Measurements from ENCODE around the gene STAMBP. TPM values are rescaled to one million over a fixed set of nuclear protein-coding genes. Genes with fewer than 3 reads are reported as not detected.

Gene STAMBP
- total and polyA plus RNA-seq, 2 of the 13 experiments (the other 11 are each of a cell fraction or from before 2014, with no cell fraction given) = 49.6 to 53.2 TPM

- TF ChIP-seq, protein P1, sequence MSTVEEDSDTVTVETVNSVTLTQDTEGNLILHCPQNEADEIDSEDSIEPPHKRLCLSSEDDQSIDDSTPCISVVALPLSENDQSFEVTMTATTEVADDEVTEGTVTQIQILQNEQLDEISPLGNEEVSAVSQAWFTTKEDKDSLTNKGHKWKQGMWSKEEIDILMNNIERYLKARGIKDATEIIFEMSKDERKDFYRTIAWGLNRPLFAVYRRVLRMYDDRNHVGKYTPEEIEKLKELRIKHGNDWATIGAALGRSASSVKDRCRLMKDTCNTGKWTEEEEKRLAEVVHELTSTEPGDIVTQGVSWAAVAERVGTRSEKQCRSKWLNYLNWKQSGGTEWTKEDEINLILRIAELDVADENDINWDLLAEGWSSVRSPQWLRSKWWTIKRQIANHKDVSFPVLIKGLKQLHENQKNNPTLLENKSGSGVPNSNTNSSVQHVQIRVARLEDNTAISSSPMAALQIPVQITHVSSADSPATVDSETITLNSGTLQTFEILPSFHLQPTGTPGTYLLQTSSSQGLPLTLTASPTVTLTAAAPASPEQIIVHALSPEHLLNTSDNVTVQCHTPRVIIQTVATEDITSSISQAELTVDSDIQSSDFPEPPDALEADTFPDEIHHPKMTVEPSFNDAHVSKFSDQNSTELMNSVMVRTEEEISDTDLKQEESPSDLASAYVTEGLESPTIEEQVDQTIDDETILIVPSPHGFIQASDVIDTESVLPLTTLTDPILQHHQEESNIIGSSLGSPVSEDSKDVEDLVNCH (CRISPR knock-in tag; IDR thresholded peaks at IDR 0.05) = no peak
- TF ChIP-seq ZNF230 (CRISPR knock-in tag; IDR thresholded peaks at IDR 0.05) (peak; percentile 97), MYC (CRISPR knock-in tag; IDR thresholded peaks at IDR 0.05; ENCODE audit: borderline replicate concordance) (peak; percentile 91), ZNF253 (CRISPR knock-in tag; IDR thresholded peaks at IDR 0.05; ENCODE audit: borderline replicate concordance) (peak; percentile 87; the same call in 1 of the 2 replicates), ZNF687 (CRISPR knock-in tag; IDR thresholded peaks at IDR 0.05) (peak; percentile 95), ZNF207 (IDR thresholded peaks at IDR 0.05; ENCODE audit: borderline replicate concordance) (no peak), HDAC2 (CRISPR knock-in tag; IDR thresholded peaks at IDR 0.05) (peak; percentile 77; the same call in 1 of the 2 replicates), MIER3 (CRISPR knock-in tag; IDR thresholded peaks at IDR 0.05; ENCODE audit: borderline replicate concordance) (peak; percentile 78; the same call in 1 of the 2 replicates), MEF2D (CRISPR knock-in tag; IDR thresholded peaks at IDR 0.05) (peak; percentile 87), SSRP1 (CRISPR knock-in tag; IDR thresholded peaks at IDR 0.05) (no peak; the same call in 1 of the 2 replicates), ELK4 (CRISPR knock-in tag; IDR thresholded peaks at IDR 0.05; ENCODE audit: borderline replicate concordance) (no peak), ZNF557 (CRISPR knock-in tag; IDR thresholded peaks at IDR 0.05) (no peak), NRL (CRISPR knock-in tag; IDR thresholded peaks at IDR 0.05; ENCODE audit: borderline replicate concordance) (peak; percentile 87; the same call in 1 of the 2 replicates), GABPB1 (CRISPR knock-in tag; IDR thresholded peaks at IDR 0.05) (peak; percentile 76), TAF1 (CRISPR knock-in tag; IDR thresholded peaks at IDR 0.05) (peak; percentile 93)
- TF ChIP-seq, protein P2, sequence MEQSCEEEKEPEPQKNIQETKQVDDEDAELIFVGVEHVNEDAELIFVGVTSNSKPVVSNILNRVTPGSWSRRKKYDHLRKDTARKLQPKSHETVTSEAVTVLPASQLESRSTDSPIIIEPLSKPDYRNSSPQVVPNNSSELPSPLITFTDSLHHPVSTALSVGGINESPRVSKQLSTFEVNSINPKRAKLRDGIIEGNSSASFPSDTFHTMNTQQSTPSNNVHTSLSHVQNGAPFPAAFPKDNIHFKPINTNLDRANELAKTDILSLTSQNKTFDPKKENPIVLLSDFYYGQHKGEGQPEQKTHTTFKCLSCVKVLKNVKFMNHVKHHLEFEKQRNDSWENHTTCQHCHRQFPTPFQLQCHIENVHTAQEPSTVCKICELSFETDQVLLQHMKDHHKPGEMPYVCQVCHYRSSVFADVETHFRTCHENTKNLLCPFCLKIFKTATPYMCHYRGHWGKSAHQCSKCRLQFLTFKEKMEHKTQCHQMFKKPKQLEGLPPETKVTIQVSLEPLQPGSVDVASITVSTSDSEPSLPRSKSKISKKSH (CRISPR knock-in tag; IDR thresholded peaks at IDR 0.05; ENCODE audit: borderline replicate concordance) = no peak
- TF ChIP-seq, protein P3, sequence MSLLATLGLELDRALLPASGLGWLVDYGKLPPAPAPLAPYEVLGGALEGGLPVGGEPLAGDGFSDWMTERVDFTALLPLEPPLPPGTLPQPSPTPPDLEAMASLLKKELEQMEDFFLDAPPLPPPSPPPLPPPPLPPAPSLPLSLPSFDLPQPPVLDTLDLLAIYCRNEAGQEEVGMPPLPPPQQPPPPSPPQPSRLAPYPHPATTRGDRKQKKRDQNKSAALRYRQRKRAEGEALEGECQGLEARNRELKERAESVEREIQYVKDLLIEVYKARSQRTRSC (CRISPR knock-in tag; IDR thresholded peaks at IDR 0.05; ENCODE audit: low read depth) = no peak
Measured at GRCh38 chr2:73779467-73780236, 49.1 kb upstream of the STAMBP start, which contains the start of gene DUSP11 (continued).
